OCI-LY7 (cell line): ENCODE measurements around the gene FPR1. TPM values are rescaled to one million over a fixed set of nuclear protein-coding genes. Genes with fewer than 3 reads are reported as not detected.

Experiments
- BruUV-seq: library from RNA; stranded (reverse); fragments of 400-500 nt; replicated peaks from 2 replicates; lab custom pipeline; 2021; lab: Mats Ljungman, UMichigan
- CTCF ChIA-PET: fragments of 300-600 bp; sonication (Branson Sonifier 250); formaldehyde crosslinking; loops from one replicate; lab custom pipeline; 2022; ENCODE audit warnings: antibody characterized with exemption; ENCODE audit not compliant: unreplicated experiment; lab: Charles Lee
- POLR2A ChIA-PET: fragments of 300-600 bp; sonication (Branson Sonifier 250); formaldehyde crosslinking; loops from one replicate; lab custom pipeline; 2022; ENCODE audit warnings: antibody characterized with exemption; lab: Charles Lee
- DNase-seq: peaks from one replicate; pipeline ENCODE4 v3.0.0-alpha.2; 2015; ENCODE audit warnings: low spot score
- H2AFZ ChIP-seq: fragments of 200-600 bp; sonication (generic), shearing (Covaris generic); 2 replicates; pipeline ENCODE4 v1.6.1; 2014; ENCODE audit warnings: mild to moderate bottlenecking, antibody characterized with exemption, low read length, moderate library complexity
- H3K27ac ChIP-seq: fragments of 200-600 bp; sonication (generic); 2 replicates; pipeline ENCODE4 v1.5.1; 2014; ENCODE audit warnings: mixed run types, low read depth, mild to moderate bottlenecking, moderate library complexity, low read length, inconsistent platforms; ENCODE audit not compliant: poor library complexity, severe bottlenecking
- H3K36me3 ChIP-seq: fragments of 200-600 bp; sonication (generic); 2 replicates; pipeline ENCODE4 v1.6.1; 2014; ENCODE audit warnings: mild to moderate bottlenecking, antibody characterized with exemption, low read length, moderate library complexity, mixed read lengths; ENCODE audit not compliant: insufficient read depth
- H3K4me1 ChIP-seq: fragments of 200-600 bp; sonication (generic); 2 replicates; pipeline ENCODE4 v1.5.1; 2014; ENCODE audit warnings: mild to moderate bottlenecking, low read length; ENCODE audit not compliant: insufficient read depth, poor library complexity, severe bottlenecking
- H3K4me2 ChIP-seq: fragments of 200-600 bp; sonication (generic); 2 replicates; pipeline ENCODE4 v1.6.1; 2014; ENCODE audit warnings: mild to moderate bottlenecking, low read length
- H3K4me3 ChIP-seq: fragments of 200-600 bp; sonication (generic); 2 replicates; pipeline ENCODE4 v1.5.1; 2014; ENCODE audit warnings: mild to moderate bottlenecking, low read depth, low read length; ENCODE audit not compliant: poor library complexity, severe bottlenecking
- H3K79me2 ChIP-seq: fragments of 200-600 bp; sonication (generic); 2 replicates; pipeline ENCODE4 v1.6.1; 2016; ENCODE audit warnings: low read depth, mild to moderate bottlenecking, low read length, moderate library complexity, mixed read lengths; ENCODE audit not compliant: insufficient read depth
- H3K9me2 ChIP-seq: fragments of 200-600 bp; sonication (generic); 2 replicates; pipeline ENCODE4 v1.6.1; 2016; ENCODE audit warnings: mild to moderate bottlenecking, low read length, mixed read lengths; ENCODE audit not compliant: insufficient read depth
- H3K9me3 ChIP-seq: fragments of 200-600 bp; sonication (generic); 2 replicates; pipeline ENCODE4 v1.6.1; 2014; ENCODE audit warnings: mild to moderate bottlenecking, mixed run types, low read length, mixed read lengths
- H4K20me1 ChIP-seq: fragments of 200-600 bp; sonication (generic); 2 replicates; pipeline ENCODE4 v1.6.1; 2014; ENCODE audit warnings: mild to moderate bottlenecking, antibody characterized with exemption, low read length, moderate library complexity, mixed read lengths; ENCODE audit not compliant: insufficient read depth
- EZH2phosphoT487 ChIP-seq: fragments of 200-600 bp; sonication (generic); IDR thresholded peaks from 2 replicates; pipeline ENCODE4 v1.6.1; 2018; ENCODE audit warnings: low read depth, borderline replicate concordance, mild to moderate bottlenecking, mixed run types, antibody characterized with exemption, low read length, moderate library complexity, mixed read lengths
- intact Hi-C: fragments of 100-400 bp; cut with micrococcal nuclease; formaldehyde crosslinking; loops from one replicate; pipeline ENCODE4 v1.10.0; 2022; ENCODE audit not compliant: unreplicated experiment
- total RNA-seq, 2 experiments: library from RNA; depleted of rRNA in 1 of 2; stranded (reverse); fragments of >200 nt in 1 of 2; shearing (Covaris generic) in 1 of 2; gene quantifications; 2 replicates each; pipeline ENCODE4 v1.2.3, GENCODE V29; 2014 to 2022
- TF ChIP-seq, protein P1 (sequence below): fragments of 200-600 bp; sonication (generic); conservative IDR thresholded peaks from 2 replicates; pipeline ENCODE4 v1.5.1; 2014; ENCODE audit warnings: mild to moderate bottlenecking, antibody characterized with exemption, low read length, moderate library complexity, mixed read lengths

The FPR1 gene
- total RNA-seq, 2 experiments from 2014 or later = not detected

GRCh38 chr19:51701468-51702100, 50.1 kb downstream of the FPR1 start:
- TF ChIP-seq, protein P1, sequence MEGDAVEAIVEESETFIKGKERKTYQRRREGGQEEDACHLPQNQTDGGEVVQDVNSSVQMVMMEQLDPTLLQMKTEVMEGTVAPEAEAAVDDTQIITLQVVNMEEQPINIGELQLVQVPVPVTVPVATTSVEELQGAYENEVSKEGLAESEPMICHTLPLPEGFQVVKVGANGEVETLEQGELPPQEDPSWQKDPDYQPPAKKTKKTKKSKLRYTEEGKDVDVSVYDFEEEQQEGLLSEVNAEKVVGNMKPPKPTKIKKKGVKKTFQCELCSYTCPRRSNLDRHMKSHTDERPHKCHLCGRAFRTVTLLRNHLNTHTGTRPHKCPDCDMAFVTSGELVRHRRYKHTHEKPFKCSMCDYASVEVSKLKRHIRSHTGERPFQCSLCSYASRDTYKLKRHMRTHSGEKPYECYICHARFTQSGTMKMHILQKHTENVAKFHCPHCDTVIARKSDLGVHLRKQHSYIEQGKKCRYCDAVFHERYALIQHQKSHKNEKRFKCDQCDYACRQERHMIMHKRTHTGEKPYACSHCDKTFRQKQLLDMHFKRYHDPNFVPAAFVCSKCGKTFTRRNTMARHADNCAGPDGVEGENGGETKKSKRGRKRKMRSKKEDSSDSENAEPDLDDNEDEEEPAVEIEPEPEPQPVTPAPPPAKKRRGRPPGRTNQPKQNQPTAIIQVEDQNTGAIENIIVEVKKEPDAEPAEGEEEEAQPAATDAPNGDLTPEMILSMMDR = no peak
- TF ChIP-seq EZH2phosphoT487 = no peak
- Histone ChIP-seq H3K9me3 (no peaks in the 10 kb centered on the region), H3K36me3 (no peaks in the 10 kb centered on the region), H4K20me1 (no peaks in the 10 kb centered on the region), H3K9me2 (no peaks in the 10 kb centered on the region), H3K4me2 (no peak overlapping the region), H3K4me3 (no peak overlapping the region), H3K4me1 (peaks cover 9% of the 10 kb centered on the region), H3K79me2 (peaks cover 12% of the 10 kb centered on the region; the same call in 1 of the 2 replicates), H3K27ac (no peak overlapping the region), H2AFZ (no peak overlapping the region)
- CTCF ChIA-PET = no interaction called here
- no TSS peak for BruUV-seq
- intact Hi-C loops = no loop called here
- DNase-seq = no peak
- POLR2A ChIA-PET = no interaction called here

- BruUV-seq = no TSS peak
- H3K4me2 ChIP-seq = no peak overlapping the region
- no peaks in the 10 kb centered on the region; the same call in 1 of the 2 replicates for H3K79me2 ChIP-seq
- no peaks in the 10 kb centered on the region for H4K20me1 ChIP-seq
- no peaks in the 10 kb centered on the region for H3K9me3 ChIP-seq
- peaks cover 5% of the 10 kb centered on the region for H3K4me1 ChIP-seq
- ChIA-PET POLR2A (no interaction called here), CTCF (no interaction called here)
- H3K36me3 ChIP-seq = no peaks in the 10 kb centered on the region
- H2AFZ ChIP-seq = no peak overlapping the region
- intact Hi-C loops = no loop called here
- H3K4me3 ChIP-seq = no peak overlapping the region
- H3K9me2 ChIP-seq = no peaks in the 10 kb centered on the region
- H3K27ac ChIP-seq = no peak overlapping the region
- DNase-seq = no peak
- TF ChIP-seq EZH2phosphoT487 = no peak
- TF ChIP-seq, protein P1 = no peak
Observed at GRCh38 chr19:51699170-51699569, 52.5 kb downstream of the FPR1 start.

DNA sequence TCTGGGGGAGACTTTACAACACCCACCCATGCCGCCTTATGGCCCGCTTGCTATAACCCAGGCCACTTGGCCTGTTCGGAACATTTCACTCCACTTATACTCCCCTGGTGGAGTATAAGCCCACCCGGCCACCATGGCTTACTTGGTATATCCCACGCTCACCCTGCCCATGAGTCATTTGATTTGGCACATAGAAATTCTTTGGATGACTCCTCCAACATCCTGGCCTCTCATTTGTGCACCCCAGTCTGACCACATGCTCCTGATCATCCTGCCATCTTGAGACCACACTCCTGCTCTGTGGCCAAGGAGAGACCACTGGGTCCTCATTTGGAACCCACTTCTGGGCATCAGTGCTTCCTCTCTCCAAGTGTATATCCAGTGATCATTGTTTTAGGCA, 53.4 kb downstream of the FPR1 start:
- no peak for DNase-seq
- Histone ChIP-seq H3K4me2 (no peak overlapping the region), H2AFZ (no peak overlapping the region), H3K4me3 (no peak overlapping the region), H3K79me2 (no peaks in the 10 kb centered on the region), H3K27ac (no peak overlapping the region), H3K9me2 (no peaks in the 10 kb centered on the region), H3K4me1 (peaks cover under 1% of the 10 kb centered on the region), H3K9me3 (no peaks in the 10 kb centered on the region), H3K36me3 (no peaks in the 10 kb centered on the region), H4K20me1 (no peaks in the 10 kb centered on the region)
- no TSS peak for BruUV-seq
- intact Hi-C loops = no loop called here
- TF ChIP-seq, protein P1 = no peak
- no peak for TF ChIP-seq EZH2phosphoT487
- CTCF ChIA-PET = no interaction called here
- POLR2A ChIA-PET = no interaction called here
